Measurements from ENCODE around the gene KCNG4. TPM values are rescaled to one million over a fixed set of nuclear protein-coding genes. Genes with fewer than 3 reads are reported as not detected.

Gene KCNG4
- total and polyA plus RNA-seq, 2 donors (not counting 3 experiments of a cell fraction or from before 2014, with no cell fraction given): not detected

- TF ChIP-seq POLR2A (IDR thresholded peaks at IDR 0.05; ENCODE audit: low read depth, low read length): no peak
- no peak for TF ChIP-seq CTCF (IDR thresholded peaks at IDR 0.05; ENCODE audit: extremely low read depth in 1 of 2, insufficient read depth in 1 of 2, low read depth in 1 of 2, low read length in 2 of 2)
- no peak for TF ChIP-seq EZH2 (IDR thresholded peaks at IDR 0.05; ENCODE audit: borderline replicate concordance, low read depth, low read length, severe bottlenecking)
- TF ChIP-seq JUN (IDR thresholded peaks at IDR 0.05; ENCODE audit: borderline replicate concordance, insufficient read depth, insufficient read length, low read depth): no peak
- no peak for TF ChIP-seq MYC (IDR thresholded peaks at IDR 0.05; ENCODE audit: low read depth, low read length)
- TF ChIP-seq FOS (IDR thresholded peaks at IDR 0.05; ENCODE audit: borderline replicate concordance, insufficient read depth, low read length): no peak
- TF ChIP-seq, protein P1, sequence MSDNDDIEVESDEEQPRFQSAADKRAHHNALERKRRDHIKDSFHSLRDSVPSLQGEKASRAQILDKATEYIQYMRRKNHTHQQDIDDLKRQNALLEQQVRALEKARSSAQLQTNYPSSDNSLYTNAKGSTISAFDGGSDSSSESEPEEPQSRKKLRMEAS (IDR thresholded peaks at IDR 0.05; ENCODE audit: insufficient read depth, insufficient read length): no peak
- TF ChIP-seq GATA2 (IDR thresholded peaks at IDR 0.05; ENCODE audit: insufficient read depth, insufficient read length, low read depth, low read length): no peak
- TF ChIP-seq POLR2AphosphoS5 (IDR thresholded peaks at IDR 0.05; ENCODE audit: insufficient read depth, low read depth, low read length): no peak
- H3K4me3 ChIP-seq (replicated peaks in 1 of 3; ENCODE audit: insufficient read depth in 1 of 3, low read depth in 1 of 3, low read length in 3 of 3): no peak overlapping the region
- H3K9me3 ChIP-seq (replicated peaks; ENCODE audit: control insufficient read depth, insufficient read depth, low read length): no peaks in the 10 kb centered on the region
- H4K20me1 ChIP-seq (replicated peaks; ENCODE audit: control insufficient read depth, extremely low read depth, insufficient read depth, low read length): no peaks in the 10 kb centered on the region
- no TSS peak for BruUV-seq (replicated peaks)
- H3K79me2 ChIP-seq (ENCODE audit: control insufficient read depth, insufficient read depth, low read length): no peaks in the 10 kb centered on the region
- POLR2A ChIA-PET: no interaction called here
- intact Hi-C loops (cut with micrococcal nuclease): no loop called here
- no peak overlapping the region for H3K9ac ChIP-seq (replicated peaks; ENCODE audit: extremely low read depth, insufficient read depth, low read length)
- no peak overlapping the region for H2AFZ ChIP-seq (ENCODE audit: low read depth, low read length)
- no peaks in the 10 kb centered on the region for H3K36me3 ChIP-seq (ENCODE audit: control insufficient read depth in 2 of 2, extremely low read depth in 1 of 2, insufficient read depth in 2 of 2, low read length in 2 of 2)
- CTCF ChIA-PET: no interaction called here
- FAIRE-seq (no peak), DNase-seq (ENCODE audit: low read depth, low spot score) (no peak)
- peaks cover 0 to under 1% of the 10 kb centered on the region in 2 experiments for H3K27me3 ChIP-seq (ENCODE audit: control insufficient read depth in 2 of 2, insufficient read depth in 2 of 2, low read length in 2 of 2)
- H3K9me1 ChIP-seq (replicated peaks; ENCODE audit: control insufficient read depth, extremely low read depth, insufficient read depth, low read length): no peaks in the 10 kb centered on the region
- dilution Hi-C loops (cut with MboI; ENCODE audit: extremely low pct_ligation_motif_present, low sequenced_read_pairs): no loop called here
- no peak overlapping the region for H3K4me2 ChIP-seq (ENCODE audit: insufficient read depth, low read length)
- H3K4me1 ChIP-seq (ENCODE audit: control insufficient read depth, extremely low read depth, insufficient read depth, low read length): no peaks in the 10 kb centered on the region
- no peak overlapping the region for H3K27ac ChIP-seq (ENCODE audit: insufficient read depth, low read depth, low read length)
These were observed 42.7 kb upstream of the KCNG4 start for GRCh38 chr16:84282533-84282932.
